SK-N-SH (cell line): ENCODE data around the gene MUC5B. TPM values are rescaled to one million over a fixed set of nuclear protein-coding genes. Genes with fewer than 3 reads are reported as not detected.
A peak's percentile ranks its signal among the peaks of the same experiment; 100 is the strongest.

ENCODE experiments used
- CTCF ChIA-PET: fragments of 300-600, 350-600 bp; formaldehyde crosslinking; extraction: SDS; loops from one replicate; lab custom pipeline; 2021; lab: Yijun Ruan, JAX
- POLR2A ChIA-PET: fragments of 350-600 bp; sonication (Branson Sonifier 250); formaldehyde crosslinking; extraction: SDS; loops from one replicate; lab custom pipeline; 2020; ENCODE audit warnings: antibody characterized with exemption, inconsistent platforms; lab: Yijun Ruan, JAX
- DNase-seq: peaks from one replicate; pipeline ENCODE4 v3.0.0; 2012
- H2AFZ ChIP-seq: fragments of 200-600 bp; sonication (generic); 2 replicates; pipeline ENCODE4 v1.8.1; 2016; ENCODE audit warnings: antibody characterized with exemption, mild to moderate bottlenecking, low read depth
- H3F3A ChIP-seq: fragments of 200-600 bp; sonication (generic); replicated peaks from 2 replicates; pipeline ENCODE3; 2016; ENCODE audit warnings: antibody characterized with exemption, mild to moderate bottlenecking; ENCODE audit not compliant: insufficient read depth
- H3K27ac ChIP-seq, 2 experiments: fragments of 200-500 bp in 1 of 2; fragments of 200-600 bp in 1 of 2; sonication (Bioruptor generic) in 1 of 2; sonication (generic), shearing (Covaris generic) in 1 of 2; 2 replicates each; pipeline versions ENCODE4 v1.5.1 to v1.6.1; 2014 to 2016; ENCODE audit warnings: low read depth in 2 of 2, inconsistent platforms in 1 of 2, low read length in 1 of 2, mild to moderate bottlenecking in 1 of 2, mixed read lengths in 1 of 2
- H3K27me3 ChIP-seq: fragments of 200-600 bp; sonication (generic), shearing (Covaris generic); 2 replicates; pipeline ENCODE4 v1.6.1; 2016; ENCODE audit warnings: mixed run types; ENCODE audit not compliant: insufficient read depth
- H3K36me3 ChIP-seq, 2 experiments: fragments of 200-500 bp in 1 of 2; fragments of 200-600 bp in 1 of 2; sonication (Bioruptor generic) in 1 of 2; sonication (generic) in 1 of 2; replicated peaks in 1 of 2; 2 replicates each; pipeline versions ENCODE3 to v1.5.1; 2014 to 2016; ENCODE audit warnings: low read length in 1 of 2, mild to moderate bottlenecking in 1 of 2; ENCODE audit not compliant: insufficient read depth in 2 of 2, control insufficient read depth in 1 of 2
- H3K4me1 ChIP-seq, 2 experiments: fragments of 200-500 bp in 1 of 2; fragments of 200-600 bp in 1 of 2; sonication (Bioruptor generic) in 1 of 2; sonication (generic), shearing (Covaris generic) in 1 of 2; 2 replicates each; pipeline versions ENCODE4 v1.5.1 to v1.6.1; 2014 to 2016; ENCODE audit warnings: low read depth in 1 of 2, low read length in 1 of 2, mixed run types in 1 of 2; ENCODE audit not compliant: insufficient read depth in 2 of 2, control insufficient read depth in 1 of 2
- H3K4me2 ChIP-seq: fragments of 200-600 bp; sonication (generic), shearing (Covaris generic); 2 replicates; pipeline ENCODE4 v1.6.1; 2017; ENCODE audit warnings: mixed run types
- H3K4me3 ChIP-seq, 2 experiments: fragments of 200-500 bp in 1 of 2; fragments of 200-600 bp in 1 of 2; sonication (Bioruptor generic) in 1 of 2; sonication (generic), shearing (Covaris generic) in 1 of 2; 2 replicates each; pipeline versions ENCODE4 v1.5.1 to v1.8.1; 2014 to 2016; ENCODE audit warnings: low read depth in 2 of 2, inconsistent platforms in 1 of 2, low read length in 1 of 2, mild to moderate bottlenecking in 1 of 2, mixed read lengths in 1 of 2, moderate library complexity in 1 of 2
- H3K79me2 ChIP-seq: fragments of 200-600 bp; sonication (generic); 2 replicates; pipeline ENCODE4 v1.8.1; 2017; ENCODE audit warnings: mild to moderate bottlenecking; ENCODE audit not compliant: insufficient read depth
- H3K9ac ChIP-seq: fragments of 200-600 bp; sonication (generic); 2 replicates; pipeline ENCODE4 v1.6.1; 2017; ENCODE audit warnings: mixed run types
- H3K9me2 ChIP-seq: fragments of 200-600 bp; sonication (generic); 2 replicates; pipeline ENCODE4 v1.6.1; 2017; ENCODE audit warnings: mixed run types
- H3K9me3 ChIP-seq: fragments of 200-600 bp; sonication (generic); 2 replicates; pipeline ENCODE4 v1.6.1; 2017; ENCODE audit warnings: mixed run types, mild to moderate bottlenecking, moderate library complexity
- H4K20me1 ChIP-seq: fragments of 200-600 bp; sonication (generic); 2 replicates; pipeline ENCODE4 v1.6.1; 2017; ENCODE audit warnings: mild to moderate bottlenecking, mixed run types; ENCODE audit not compliant: insufficient read depth
- CHD2 ChIP-seq: fragments of 150-350 bp; IDR thresholded peaks from 2 replicates; pipeline ENCODE4 v1.6.1; 2018; ENCODE audit warnings: low read length; ENCODE audit not compliant: partially characterized antibody
- CTCF ChIP-seq: fragments of 200-600 bp; sonication (generic); IDR thresholded peaks from 2 replicates; pipeline ENCODE4 v1.6.1; 2017; ENCODE audit warnings: antibody characterized with exemption, mild to moderate bottlenecking, moderate library complexity
- EP300 ChIP-seq, 2 experiments: IDR thresholded peaks; 2 replicates each; pipeline versions ENCODE4 v1.4.0 to v1.6.1; 2012; ENCODE audit warnings: borderline replicate concordance in 1 of 2, low read depth in 1 of 2, low read length in 1 of 2
- EZH2phosphoT487 ChIP-seq: fragments of 200-600 bp; sonication (generic); IDR thresholded peaks from 2 replicates; pipeline ENCODE4 v1.6.1; 2017; ENCODE audit warnings: low read depth, mixed run types, mild to moderate bottlenecking, antibody characterized with exemption, moderate library complexity, borderline replicate concordance
- FOSL2 ChIP-seq: IDR thresholded peaks from 2 replicates; pipeline ENCODE4 v1.4.0; 2012; ENCODE audit warnings: low read depth, mild to moderate bottlenecking, moderate library complexity, borderline replicate concordance
- FOXM1 ChIP-seq: IDR thresholded peaks from 2 replicates; pipeline ENCODE4 v1.4.0; 2012; ENCODE audit warnings: low read depth, mild to moderate bottlenecking
- IRF3 ChIP-seq: fragments of 150-350 bp; IDR thresholded peaks from 2 replicates; pipeline ENCODE4 v1.6.1; 2016; ENCODE audit warnings: mild to moderate bottlenecking, low read depth, low read length
- MAX ChIP-seq: IDR thresholded peaks from 2 replicates; pipeline ENCODE4 v1.4.0; 2012; ENCODE audit warnings: low read depth
- MXI1 ChIP-seq: IDR thresholded peaks from 2 replicates; pipeline ENCODE4 v1.6.1; 2012; ENCODE audit warnings: mild to moderate bottlenecking, low read depth, low read length, improper control_type of control experiment
- NRF1 ChIP-seq: IDR thresholded peaks from 2 replicates; pipeline ENCODE4 v1.6.1; 2012; ENCODE audit warnings: low read depth, mild to moderate bottlenecking, low read length
- PBX3 ChIP-seq: IDR thresholded peaks from 2 replicates; pipeline ENCODE4; 2012
- REST ChIP-seq: IDR thresholded peaks from 2 replicates; pipeline ENCODE4 v1.6.1; 2012; ENCODE audit warnings: mild to moderate bottlenecking, low read depth, low read length, moderate library complexity
- RFX5 ChIP-seq: IDR thresholded peaks from 2 replicates; pipeline ENCODE4 v1.6.1; 2012; ENCODE audit warnings: mild to moderate bottlenecking, improper control_type of control experiment, low read length
- SIN3A ChIP-seq: IDR thresholded peaks from 2 replicates; pipeline ENCODE4 v1.6.1; 2012; ENCODE audit warnings: low read depth, mild to moderate bottlenecking, low read length, moderate library complexity, borderline replicate concordance
- SMC3 ChIP-seq: IDR thresholded peaks from 2 replicates; pipeline ENCODE4 v1.6.1; 2012; ENCODE audit warnings: low read depth, low read length, improper control_type of control experiment
- TAF1 ChIP-seq: IDR thresholded peaks from 2 replicates; pipeline ENCODE4 v1.6.1; 2012; ENCODE audit warnings: low read depth, mild to moderate bottlenecking, low read length, moderate library complexity, borderline replicate concordance
- TEAD4 ChIP-seq: IDR thresholded peaks from 2 replicates; pipeline ENCODE4 v1.4.0; 2012; ENCODE audit warnings: mild to moderate bottlenecking, borderline replicate concordance; ENCODE audit not compliant: insufficient read depth
- YY1 ChIP-seq: IDR thresholded peaks from 2 replicates; pipeline ENCODE4 v1.4.0; 2012; ENCODE audit warnings: low read depth, mild to moderate bottlenecking
- ZBTB33 ChIP-seq: IDR thresholded peaks from 2 replicates; pipeline ENCODE4 v1.4.0; 2012; ENCODE audit warnings: low read depth, borderline replicate concordance
- WGBS: methylation state at CpG from one replicate; pipeline ENCODE4 v1.1.6; 2017; ENCODE audit warnings: low lambda C conversion rate; 5-methylcytosine and 5-hydroxymethylcytosine counted together
- polyA plus RNA-seq, 3 experiments: library from polyadenylated mRNA; depleted of rRNA; stranded (reverse); fragments of >200 nt; gene quantifications; 2 replicates each; pipeline ENCODE4 v1.2.3, GENCODE V29; 2012

Gene MUC5B
- polyA plus RNA-seq, 1 of the 3 experiments (the other 2 are of a cell fraction) = not detected

GRCh38 chr11:1305501-1306056 lies 82.7 kb downstream of the MUC5B start:
- H3K9me3 ChIP-seq = no peaks in the 10 kb centered on the region; the same call in 1 of the 2 replicates
- H3F3A ChIP-seq = no peaks in the 10 kb centered on the region
- peaks cover 0 to 19% of the 10 kb centered on the region in 2 experiments for H3K36me3 ChIP-seq
- H3K4me1 ChIP-seq = peaks cover 0 to 24% of the 10 kb centered on the region in 2 experiments; a peak in 2 of 4 replicates
- H3K27ac ChIP-seq = no peak overlapping the region
- no peak overlapping the region for H3K9ac ChIP-seq
- ChIA-PET POLR2A (no interaction called here), CTCF (no interaction called here)
- no peak overlapping the region for H3K4me3 ChIP-seq
- peaks cover 87% of the 10 kb centered on the region for H3K79me2 ChIP-seq
- 90% methylated on average over 24 of the region's 27 CpGs for WGBS
- DNase-seq = peak; percentile 12
- no peaks in the 10 kb centered on the region for H3K27me3 ChIP-seq
- H3K9me2 ChIP-seq = no peaks in the 10 kb centered on the region
- peaks cover 51% of the 10 kb centered on the region for H4K20me1 ChIP-seq
- H3K4me2 ChIP-seq = no peak overlapping the region
- TF ChIP-seq NRF1 (no peak), IRF3 (no peak), RFX5 (no peak), EP300 (IDR thresholded peaks at IDR 0.05; ENCODE audit: borderline replicate concordance in 1 of 2, low read depth in 1 of 2, low read length in 1 of 2) (no peak), REST (no peak), YY1 (no peak), SIN3A (no peak), EZH2phosphoT487 (no peak), SMC3 (no peak), ZBTB33 (no peak), FOSL2 (no peak), PBX3 (no peak), CHD2 (no peak), CTCF (no peak), TAF1 (no peak), TEAD4 (no peak), MXI1 (no peak), FOXM1 (no peak), MAX (no peak)
- no peak overlapping the region for H2AFZ ChIP-seq
